ENCODE results near the gene CDK17. TPM values are rescaled to one million over a fixed set of nuclear protein-coding genes. Genes with fewer than 3 reads are reported as not detected.

Gene CDK17
- total RNA-seq, 1 donor from 2014 or later = 32.4 TPM

GRCh38 chr12:96228566-96229248 lies 171.5 kb downstream of the CDK17 start:
- H3K36me3 Mint-ChIP-seq (ENCODE audit: low read depth) = peaks cover 39% of the 10 kb centered on the region
- no peak for DNase-seq (ENCODE audit: low spot score)
- no peaks in the 10 kb centered on the region for H3K27me3 Mint-ChIP-seq (ENCODE audit: insufficient read depth)
- intact Hi-C loops (cut with micrococcal nuclease) = no loop called here
- H3K27ac Mint-ChIP-seq = no peak overlapping the region
- no peaks in the 10 kb centered on the region for H3K9me3 Mint-ChIP-seq
- no peak overlapping the region for H3K4me3 Mint-ChIP-seq
- peaks cover 29% of the 10 kb centered on the region for H3K4me1 Mint-ChIP-seq (ENCODE audit: low read depth)

Other genes with a start within 250 kb of the CDK17 start
- gene ELK3, start 206.1 kb downstream of the CDK17 start, total RNA-seq = 40.8 and 45.3 TPM in 2 replicates
- 0.17 and 0.34 TPM in 2 replicates for gene CFAP54, start 89.1 kb upstream of the CDK17 start, total RNA-seq